ENCODE data around the gene SLC29A2.

GRCh38 chr11:66373265-66373664 lies 1.7 kb upstream of the SLC29A2 start:
- TF ChIP-seq CTCF (IDR thresholded peaks at IDR 0.05) (no peak), EZH2phosphoT487 (IDR thresholded peaks at IDR 0.05) (no peak), EZH2 (IDR thresholded peaks at IDR 0.05) (no peak)

Measured in neural progenitor cell (in vitro differentiated cells).